HG03575 (cell line): Measurements from ENCODE around the gene FCHSD2.
"Not testable (repeated sequence)": the region's sequence is repeated elsewhere in the genome, so short reads cannot be mapped to it uniquely, and the experiment has no call there.

Experiments
- ATAC-seq: cut with Tn5 transposase; IDR thresholded peaks from one replicate; pipeline ENCODE4 v1.9.1; 2021; ENCODE audit not compliant: unreplicated experiment, insufficient number of reproducible peaks, low FRiP score; ENCODE audit errors: extremely low read depth

FCHSD2 gene

DNA sequence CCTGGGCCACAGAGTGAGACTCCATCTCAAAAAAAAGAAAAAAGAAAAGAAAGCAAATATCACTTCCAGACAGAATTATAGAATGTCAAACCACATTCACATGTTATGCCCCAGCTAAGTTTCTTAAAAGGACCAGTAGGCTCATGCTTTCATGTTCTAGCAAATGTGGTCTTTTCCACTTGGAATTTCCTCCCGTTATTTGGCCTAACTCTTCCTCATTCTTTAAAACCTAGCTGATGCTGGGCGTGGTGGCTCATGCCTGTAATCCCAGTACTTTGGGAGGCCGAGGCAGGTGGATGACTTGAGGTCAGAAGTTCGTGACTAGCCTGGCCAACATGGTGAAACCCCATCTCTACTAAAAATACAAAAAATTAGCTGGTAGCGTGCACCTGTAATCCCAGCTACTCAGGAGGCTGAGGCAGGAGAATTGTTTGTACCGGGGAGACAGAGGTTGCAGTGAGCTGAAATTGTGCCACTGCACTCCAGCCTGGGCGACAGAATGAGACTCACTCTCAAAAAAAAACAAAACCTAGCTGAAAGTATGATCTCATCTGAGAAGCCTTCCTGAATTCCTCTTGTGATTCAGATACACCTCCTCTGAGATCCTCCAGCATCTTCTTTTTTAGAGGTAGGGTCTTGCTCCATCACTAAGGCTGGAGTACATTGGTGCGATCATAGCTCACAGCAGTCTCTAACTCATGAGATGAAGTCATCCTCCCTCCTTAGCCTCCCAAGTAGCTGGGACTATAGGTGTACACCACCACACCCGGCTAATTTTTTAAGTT lies 50.4 kb downstream of the FCHSD2 start:
- no peak for ATAC-seq

DNA sequence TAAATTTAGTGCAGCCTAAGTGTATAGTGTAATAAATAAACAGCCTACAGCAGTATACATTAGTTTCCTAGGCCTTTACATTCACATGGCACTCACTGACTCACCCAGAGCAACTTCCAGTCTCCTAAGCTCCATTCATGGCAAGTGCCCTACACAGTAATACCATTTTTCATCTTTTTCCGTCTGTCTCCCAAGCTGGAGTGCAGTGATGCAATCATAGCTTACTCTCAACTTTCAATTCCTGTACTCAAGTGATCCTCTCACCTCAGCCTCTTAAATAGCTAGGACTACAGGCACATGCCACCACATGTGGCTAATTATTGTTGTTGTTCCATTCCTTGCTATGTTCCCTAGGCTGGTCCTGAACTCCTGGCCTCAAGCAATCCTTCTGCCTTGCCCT lies 54.4 kb downstream of the FCHSD2 start:
- no peak for ATAC-seq

DNA sequence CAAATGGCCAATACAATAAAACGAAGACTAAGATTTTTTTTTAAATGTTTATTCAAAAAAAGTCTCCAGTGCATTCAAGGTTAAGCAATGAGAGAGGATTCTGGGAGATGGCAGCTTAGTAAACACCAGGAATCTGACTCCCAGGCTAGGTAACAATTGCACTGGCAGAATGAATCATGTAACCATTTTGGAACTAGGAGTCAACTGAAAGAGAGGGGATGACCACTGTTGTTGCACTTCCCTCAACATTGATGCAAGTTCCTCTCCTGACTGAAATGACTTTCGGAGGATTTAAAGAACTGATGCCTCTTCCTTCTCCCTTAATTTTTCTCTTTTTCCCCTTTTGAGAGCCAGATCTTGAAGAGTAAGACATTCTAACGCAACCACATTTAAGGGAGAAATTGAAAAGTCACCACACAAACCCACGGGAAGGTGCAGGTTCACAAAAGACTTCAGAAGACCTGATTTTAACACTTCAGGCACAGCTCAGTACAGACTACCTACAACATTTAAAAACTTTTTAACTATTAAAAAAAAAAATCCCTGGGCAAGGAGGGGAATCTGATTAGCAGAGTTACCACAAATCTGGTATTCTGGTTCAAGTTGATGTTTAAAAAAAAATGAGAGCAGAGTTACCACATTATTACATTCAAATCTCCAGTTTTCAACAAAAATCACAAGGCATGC lies 56.8 kb downstream of the FCHSD2 start:
- no peak for ATAC-seq

DNA sequence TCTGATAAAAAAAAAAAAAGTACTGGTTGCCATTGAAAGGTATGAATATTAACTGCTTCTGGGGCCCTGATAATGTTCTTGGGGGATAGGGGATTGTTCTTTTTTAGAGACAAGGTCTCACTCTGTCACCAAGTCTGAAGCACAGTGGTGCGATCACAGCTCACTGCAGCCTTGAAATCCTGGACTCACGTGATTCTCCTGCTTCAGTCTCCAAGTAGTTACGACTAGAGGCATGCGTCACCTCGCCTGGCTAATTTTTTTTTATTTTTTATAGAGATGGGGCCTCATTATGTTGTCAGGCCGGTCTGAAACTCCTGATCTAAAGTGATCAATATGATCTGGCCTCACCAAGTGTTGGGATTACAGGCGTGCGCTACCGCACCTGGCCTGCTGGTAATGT lies 63.5 kb downstream of the FCHSD2 start:
- no peak for ATAC-seq

DNA sequence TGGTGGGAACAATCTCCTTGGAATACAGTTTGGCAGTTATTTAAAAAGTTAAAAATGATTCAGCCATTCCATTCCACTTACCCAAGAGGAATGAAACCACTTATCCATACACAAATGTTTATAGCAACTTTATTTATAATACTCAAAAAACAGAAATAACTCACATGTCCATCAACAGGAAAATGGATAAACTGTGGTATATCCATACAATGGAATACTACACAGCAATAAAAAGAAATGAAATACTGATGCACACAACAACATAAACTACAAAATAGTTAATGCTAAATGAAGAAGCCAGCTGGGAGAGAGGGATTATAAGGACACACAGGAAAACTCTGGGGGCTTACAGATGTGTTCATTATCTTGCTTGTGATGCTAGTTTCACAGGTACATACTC lies 64.7 kb downstream of the FCHSD2 start:
- no peak for ATAC-seq

DNA sequence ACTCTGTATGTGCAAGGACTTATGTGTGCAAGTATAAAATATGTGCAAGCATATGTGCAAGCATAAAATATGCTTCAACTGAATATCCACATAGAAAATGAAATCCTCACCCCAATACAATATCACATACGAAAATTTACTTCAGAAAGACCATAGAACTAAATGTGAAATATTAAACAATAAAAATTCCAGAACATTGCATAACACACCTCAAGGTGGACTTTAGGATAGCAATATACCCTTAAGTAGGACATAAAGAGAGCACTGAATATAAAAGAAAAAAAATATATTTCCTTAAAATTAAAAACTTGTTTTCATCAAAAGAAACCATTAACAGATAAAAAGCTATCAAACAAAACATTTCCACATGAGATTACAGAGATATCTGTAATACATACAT lies 67.8 kb downstream of the FCHSD2 start:
- ATAC-seq: no peak

DNA sequence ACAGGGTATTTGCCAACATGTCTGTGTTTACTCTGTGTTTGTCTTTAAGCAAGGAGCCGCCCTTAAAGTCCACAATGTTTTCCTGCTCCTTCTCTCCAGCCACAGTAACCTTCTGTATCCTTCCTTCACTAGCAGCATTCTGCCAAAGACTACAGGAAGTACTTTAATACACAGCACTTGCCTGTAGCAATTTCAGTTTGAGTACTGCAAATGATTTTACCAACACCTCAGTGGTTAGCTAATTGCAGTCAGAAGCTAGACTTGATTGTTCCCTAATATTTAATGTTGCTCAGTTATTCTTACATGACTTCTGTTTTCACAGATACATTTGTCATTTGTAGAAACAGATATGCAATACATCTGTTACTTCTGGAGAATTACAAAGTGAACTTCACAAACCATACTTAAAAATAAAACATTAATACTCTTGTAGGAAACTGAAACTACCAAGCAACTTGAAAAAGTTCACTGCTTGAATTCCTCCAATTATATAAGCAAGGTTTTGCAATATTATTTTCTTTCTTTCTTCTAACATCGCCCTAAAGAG lies 69.1 kb downstream of the FCHSD2 start:
- ATAC-seq: no peak

DNA sequence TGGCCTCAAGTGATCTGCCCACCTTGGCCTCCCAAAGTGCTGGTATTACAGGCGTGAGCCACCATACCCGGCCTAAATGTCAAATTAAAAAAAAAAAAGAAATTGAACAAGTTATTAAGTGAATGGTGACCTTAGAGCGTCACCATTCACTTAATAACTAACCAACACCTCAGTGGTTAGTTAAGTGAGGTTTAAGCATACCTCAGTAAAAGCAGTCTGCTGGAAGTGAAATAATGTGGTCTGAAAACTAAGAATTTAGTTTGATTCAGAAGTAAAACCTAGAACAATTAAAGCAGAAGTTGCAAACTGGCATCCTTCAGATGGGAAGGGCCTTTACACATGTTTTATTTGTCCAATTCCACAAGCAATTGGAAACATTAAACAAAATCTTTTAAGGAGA lies 71.5 kb downstream of the FCHSD2 start:
- ATAC-seq: no peak

DNA sequence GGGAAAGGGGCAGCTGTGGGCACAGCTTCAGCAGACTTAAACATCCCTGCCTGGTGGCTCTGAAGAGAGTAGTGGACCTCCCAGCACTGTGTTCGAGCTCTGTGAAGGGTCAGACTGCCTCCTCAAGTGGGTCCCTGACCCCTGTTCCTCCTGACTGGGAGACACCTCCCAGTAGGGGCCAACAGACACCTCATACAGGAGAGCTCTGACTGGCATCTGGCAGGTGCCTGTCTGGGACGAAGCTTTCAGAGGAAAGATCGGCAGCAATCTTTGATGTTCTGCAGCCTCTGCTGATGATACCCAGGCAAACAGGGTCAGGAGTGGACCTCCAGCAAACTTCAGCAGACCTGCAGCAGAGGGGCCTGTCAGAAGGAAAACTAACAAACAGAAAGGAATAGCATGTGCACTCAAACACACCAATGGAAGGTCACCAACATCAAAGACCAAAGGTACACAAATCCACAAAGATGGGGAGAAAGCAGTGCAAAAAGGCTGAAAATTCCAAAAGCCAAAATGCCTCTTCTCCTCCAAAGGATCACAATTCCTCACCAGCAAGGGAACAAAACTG lies 80.2 kb downstream of the FCHSD2 start:
- not testable (repeated sequence) for ATAC-seq

DNA sequence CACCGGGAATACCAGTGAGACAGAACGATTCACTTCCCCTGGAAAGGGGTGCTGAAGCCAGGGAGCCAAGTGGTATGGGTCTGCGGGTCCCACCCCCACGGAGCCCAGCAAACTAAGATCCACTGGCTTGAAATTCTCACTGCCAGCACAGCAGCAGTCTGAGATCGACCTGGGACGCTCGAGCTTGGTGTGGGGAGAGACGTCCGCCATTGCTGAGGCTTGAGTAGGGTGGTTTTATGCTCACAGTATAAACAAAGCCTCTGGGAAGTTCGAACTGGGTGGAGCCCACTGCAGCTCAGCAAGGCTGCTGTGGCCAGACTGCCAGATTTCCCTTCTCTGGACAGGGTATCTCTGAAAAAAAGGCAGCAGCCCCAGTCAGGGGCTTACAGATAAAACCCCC lies 80.7 kb downstream of the FCHSD2 start:
- ATAC-seq: not testable (repeated sequence)

DNA sequence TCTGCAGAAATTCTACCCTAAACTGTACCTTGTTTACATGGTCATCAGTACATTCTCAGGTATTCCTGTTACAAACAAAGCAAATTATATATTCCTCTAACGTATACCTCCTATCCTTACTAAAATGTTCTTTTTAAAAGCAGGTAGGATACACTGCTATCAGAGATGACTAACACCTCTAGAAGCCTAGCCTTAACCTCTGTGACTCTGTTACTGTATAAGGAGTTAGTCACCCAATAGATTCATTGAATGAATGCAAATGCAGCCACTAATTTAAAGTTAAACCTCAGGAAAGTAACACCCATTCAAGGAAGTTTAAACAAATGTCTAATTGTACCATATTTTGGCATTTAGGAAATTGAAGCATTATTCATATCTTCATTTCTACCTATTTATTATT lies 82.2 kb downstream of the FCHSD2 start:
- no peak for ATAC-seq

DNA sequence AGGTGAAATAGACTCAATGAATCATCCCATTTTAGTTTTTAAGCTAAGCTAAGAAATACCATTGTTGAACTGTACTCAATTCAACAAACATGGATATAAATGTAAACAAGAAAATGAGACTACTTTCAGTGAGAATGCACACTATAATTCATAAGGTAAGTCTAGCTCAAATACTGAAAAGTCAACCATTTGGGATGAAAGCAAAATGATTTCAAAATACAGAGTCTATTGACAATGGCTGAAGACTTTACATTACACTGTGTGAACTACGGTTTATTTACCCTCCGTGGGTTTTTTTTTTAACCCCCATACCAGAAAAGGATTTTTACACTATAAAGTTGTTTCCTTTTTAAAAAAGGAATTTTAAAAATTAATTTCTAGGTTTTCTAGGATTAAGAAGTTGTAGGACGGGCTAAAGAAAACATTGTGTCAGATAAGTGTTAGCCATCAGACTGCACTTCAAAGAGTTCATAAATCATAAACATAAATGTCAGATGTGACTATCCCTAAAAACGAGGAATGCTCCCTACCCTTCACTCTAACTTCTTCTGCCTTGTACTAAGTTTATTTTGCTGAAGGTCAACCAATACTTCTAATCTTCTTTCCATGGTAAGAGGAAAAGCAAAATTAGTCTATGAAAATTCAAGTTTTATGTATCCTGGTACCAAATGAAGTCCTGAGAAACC lies 83.0 kb downstream of the FCHSD2 start:
- ATAC-seq: no peak

DNA sequence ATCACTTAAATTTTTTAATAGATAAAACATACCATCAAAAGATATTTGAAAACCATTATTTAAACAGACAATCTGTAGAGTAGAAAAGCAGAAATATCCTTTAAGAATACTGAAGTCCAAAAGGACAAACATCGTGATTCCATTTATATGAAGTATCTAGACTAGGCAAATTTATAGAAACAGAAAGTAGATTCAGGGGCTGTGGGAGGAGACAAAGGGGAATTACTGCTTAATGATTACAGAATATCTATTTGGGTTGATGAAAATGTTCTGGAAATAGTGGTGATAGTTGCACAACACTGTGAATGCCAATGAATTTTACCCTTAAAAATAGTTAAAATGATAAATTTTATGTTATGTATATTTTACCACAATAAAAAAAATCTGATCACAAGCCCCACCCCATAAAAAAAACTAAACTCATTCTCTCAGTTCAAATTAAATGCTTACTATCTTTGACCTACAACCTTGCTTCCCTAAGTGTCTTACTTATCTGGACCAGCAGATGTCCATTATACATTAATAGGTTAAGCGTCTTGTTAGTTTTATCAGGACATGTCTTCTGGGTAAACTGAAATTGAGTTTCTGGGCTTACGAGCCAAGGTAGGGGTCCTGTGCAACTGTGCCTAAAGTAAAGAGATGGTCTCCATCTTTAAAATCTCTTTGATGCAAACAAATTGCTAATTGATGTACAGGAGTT lies 86.3 kb downstream of the FCHSD2 start:
- no peak for ATAC-seq

DNA sequence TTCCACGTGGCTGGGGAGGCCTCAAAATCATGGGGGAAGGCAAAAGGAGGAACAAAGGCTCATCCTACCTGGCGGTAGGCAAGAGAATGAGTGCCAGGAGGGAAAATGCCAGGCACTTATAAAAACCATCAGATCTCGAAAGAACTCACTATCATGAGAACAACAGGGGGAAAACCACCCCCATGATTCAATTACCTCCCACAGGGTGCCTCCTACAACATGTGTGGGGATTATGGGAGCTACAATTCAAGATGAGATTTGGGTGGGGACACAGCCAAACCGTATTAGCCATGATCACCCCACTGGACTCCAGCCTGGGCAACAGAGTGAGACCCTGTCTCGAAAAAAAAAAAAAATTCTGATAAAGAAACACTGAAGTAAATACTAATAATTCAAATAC lies 87.1 kb downstream of the FCHSD2 start:
- ATAC-seq: no peak

DNA sequence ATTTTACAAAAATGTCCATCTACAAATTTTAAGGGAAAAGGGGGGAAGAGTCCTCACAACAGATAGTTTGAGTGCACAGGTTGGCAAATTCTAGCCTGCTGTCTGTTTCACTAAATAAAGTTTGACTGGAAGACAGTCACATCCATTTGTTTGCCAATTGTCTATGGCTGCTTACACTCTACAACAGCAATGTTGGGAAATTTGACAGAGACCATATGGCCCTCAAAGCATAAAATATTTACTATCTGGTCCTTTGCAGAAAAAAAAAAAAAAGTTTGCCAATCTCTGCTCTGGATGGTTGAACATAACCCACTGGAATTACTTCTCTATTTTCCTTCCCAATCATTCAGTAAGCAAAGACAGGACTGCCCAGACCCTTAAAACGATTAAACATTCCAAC lies 88.2 kb downstream of the FCHSD2 start:
- no peak for ATAC-seq

DNA sequence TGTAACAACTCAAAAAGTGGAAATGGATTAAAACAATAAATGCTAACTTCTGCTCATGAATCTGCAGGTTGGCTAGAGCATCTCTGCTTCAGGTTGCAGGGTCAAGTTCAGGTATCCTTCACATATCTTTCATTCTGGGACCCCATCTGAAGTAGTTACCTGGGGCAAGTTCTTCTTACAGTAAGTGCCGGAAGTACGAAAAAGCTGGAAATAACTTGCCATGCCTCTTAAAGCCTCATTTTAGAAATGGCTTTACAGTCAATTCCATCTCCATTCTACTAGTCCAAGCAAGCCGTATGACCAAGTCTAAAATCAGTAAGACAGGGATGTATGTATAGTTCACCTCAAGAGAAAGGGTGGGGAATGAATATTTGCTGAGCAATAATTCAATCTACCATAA lies 93.7 kb downstream of the FCHSD2 start:
- no peak for ATAC-seq

DNA sequence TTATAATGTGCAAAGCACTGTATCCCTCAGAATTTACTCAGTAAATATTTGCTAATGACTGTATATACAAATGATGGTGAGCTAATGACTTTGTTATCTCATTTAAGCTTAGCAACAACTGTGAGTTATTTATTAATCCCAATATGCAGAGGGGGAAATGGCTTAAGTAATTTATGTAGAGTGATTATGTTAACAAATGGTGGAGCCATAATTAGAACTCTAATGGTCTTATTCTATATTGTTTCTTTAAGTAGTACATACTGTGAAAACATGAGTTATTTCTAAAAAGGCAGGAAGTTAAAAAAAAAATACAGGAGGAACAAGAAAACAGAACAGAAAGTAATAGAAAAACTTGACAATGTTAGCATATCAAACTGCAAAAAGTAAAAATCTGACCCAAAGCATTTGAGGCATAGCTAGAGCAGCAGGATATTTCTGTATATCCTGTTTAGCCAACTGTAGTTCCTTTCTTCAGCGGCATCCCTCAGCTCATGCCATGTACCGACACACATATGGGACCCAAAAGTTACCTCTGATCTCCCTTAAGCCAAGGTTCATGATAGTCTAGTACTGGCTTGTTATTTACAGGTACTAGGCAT lies 94.2 kb downstream of the FCHSD2 start:
- ATAC-seq: no peak

DNA sequence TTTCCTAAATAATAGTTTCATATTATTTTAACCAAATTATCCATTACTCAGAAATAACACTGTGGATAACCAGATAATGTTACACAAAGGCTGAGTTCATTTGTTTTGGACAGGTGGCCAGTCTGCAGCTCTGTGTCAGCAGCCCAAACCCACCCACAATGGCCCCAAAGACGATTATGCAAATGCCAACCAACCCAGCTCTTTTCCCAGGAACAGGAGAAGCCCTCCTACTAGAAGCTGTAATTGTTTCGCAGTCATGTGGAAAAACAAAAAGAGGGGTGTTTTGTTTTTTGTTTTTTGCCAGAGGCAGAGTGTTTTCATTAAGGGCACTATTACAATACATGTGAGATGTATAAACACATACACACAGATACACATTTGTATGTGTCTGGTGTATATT lies 102.1 kb downstream of the FCHSD2 start:
- ATAC-seq: no peak

DNA sequence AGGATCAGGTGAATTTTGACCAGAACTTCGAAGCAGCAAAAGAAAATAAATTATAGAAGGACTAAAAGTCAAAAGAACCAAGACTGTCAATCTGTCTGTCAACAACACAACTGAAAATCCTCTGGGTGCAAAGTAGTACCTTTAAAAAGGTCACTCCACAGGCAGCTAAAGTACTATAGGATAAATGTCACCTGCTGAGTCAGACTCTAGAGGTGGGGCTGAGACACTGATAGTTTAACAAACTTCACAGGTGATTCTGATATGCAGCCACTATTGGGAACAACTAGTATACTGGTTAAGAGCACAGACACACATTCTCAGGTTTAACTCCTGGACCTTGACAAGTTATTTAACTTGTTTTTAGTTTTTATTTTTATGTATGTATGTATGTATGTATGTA lies 107.3 kb downstream of the FCHSD2 start:
- ATAC-seq: no peak
